Activated CD4-positive, alpha-beta T cell treated with anti-CD3 and anti-CD28 coated beads for 4 hours (primary cell): ENCODE results near the gene CCNH.

Experiments
- DNase-seq, 2 donors: peaks; one replicate each; pipeline ENCODE4 v3.0.0-alpha.2; 2020

The CCNH gene

DNA sequence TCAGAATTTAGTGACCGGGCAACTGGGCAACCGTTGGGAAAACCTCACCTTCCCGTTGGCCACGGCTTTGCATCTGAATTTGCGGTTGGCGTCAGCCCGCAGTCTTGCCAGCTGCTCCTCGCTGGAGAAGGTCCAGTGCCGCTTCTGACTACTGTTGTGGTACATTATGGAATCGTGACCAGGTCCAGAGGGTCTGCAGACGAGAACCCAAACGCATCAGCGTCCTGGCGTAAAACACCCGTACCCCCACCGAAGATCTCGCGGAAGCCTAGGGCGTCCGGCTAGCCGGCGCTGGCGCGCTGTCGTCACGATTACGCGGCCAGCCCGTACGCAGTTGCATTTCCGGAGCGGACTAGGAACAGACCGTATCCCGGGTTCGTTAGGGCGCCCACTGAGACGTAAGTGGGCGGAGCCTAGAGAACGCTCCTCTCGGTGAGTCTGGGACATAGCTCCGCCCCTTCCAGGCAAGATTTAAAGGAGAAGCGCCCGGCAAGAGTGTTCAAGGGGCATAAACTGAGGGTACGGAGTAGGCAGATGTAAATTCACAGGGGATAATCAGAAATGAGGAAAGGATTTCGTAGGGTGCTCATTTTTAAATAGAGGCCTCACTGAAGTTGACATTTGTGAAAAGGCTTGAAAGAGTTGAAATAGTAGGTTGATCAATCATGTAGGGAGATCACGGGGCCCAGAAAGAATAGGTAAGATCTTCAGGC is at the start of gene CCNH:
Gene CCNH (minus strand): TSS at position 301 of the 713 bp plus-strand sequence. CDS start 136 bp downstream, at position 165.
- peak; percentile 96 for DNase-seq

DNA sequence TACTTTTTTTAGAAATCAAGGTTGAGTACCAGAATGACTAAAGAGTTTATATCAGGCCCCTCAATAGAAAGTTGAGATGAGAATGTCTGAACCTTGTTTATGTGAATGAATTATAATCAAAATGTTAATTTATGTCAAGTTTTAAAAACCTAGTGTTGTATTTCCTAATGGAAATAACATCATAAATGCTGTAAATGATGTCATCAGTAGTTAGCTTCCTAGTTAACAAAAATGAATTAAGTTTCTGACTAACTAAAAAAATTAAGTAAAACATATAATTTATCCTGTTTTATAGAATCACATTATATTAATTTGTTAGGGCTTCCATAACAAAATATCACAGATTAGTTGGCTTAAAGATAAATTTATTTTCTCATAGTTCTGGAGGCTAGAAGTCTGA is 45.0 kb upstream of the CCNH start:
- DNase-seq: no peak

DNA sequence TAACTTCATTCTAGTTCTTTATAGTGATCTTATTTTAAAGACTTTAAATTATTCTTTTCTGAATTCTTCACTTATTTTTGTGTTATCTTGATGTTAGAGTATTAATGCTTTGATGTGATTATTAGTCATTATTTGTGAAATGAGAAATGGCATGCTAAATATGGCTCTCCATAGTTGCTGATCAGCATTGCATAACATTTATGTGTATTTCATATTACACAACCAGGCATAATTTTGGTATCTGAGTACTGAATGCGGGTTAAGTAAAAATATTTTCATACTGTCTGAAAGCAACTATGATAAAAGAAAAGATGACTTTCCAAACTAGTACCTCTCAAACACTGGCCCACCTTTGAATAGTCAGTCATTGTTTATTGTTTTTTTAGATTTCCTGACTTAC is 41.1 kb upstream of the CCNH start:
- DNase-seq: no peak

DNA sequence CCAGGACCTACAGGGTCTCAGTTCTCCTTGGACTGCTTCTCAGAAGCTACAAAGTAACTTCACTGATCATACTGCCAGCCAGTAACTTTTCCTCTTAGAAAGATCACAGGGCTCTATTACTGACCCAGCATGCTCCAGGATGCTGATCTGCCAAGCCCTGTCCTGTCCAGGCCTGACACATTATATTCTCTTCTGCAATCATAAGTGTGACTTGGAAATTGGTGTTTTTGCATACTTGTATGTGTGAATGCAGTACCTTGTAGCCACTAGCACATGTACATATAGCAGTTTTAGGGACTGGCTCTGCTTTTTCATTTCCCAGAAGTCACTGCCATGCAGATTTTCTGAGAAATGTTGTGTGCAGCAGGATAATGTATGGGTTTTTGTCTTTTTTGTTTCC is 40.1 kb upstream of the CCNH start:
- DNase-seq: no peak

DNA sequence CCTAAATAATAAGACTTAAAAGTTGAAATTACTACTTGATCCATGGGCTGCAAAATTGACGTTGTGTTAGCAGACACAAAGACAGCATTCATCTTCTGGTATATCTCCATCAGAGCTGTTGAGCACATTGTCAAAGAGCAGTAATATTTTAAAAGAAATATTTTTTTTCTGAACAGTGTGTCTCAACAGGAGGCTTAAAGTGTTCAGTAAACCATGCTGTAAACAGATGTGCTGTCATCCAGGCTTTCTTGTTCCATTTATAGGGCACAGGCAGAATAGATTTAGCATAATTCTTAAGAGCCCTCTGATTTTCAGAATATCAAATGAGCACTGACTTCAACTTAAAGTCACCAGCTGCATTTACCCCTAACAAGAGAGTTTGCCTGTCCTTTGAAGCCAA is 29.7 kb upstream of the CCNH start:
- no peak for DNase-seq

DNA sequence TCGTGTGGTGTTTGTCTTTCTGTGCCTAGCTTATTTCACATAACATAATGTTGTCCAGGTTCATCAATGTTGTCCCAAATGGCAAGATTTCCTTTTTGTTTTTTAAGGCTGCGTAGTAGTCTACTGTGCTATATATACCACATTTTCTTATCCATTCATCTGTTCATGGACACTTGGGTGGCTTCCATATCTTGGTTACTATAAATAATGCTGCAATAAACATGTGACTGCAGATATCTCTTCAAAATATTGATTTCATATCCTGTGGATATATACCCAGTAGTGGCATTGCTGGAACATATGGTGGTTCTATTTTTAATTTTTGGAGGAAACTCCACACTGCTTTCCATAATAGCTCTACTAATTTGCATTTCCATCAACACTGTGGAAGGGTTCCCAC is 25.5 kb upstream of the CCNH start:
- DNase-seq: no peak

DNA sequence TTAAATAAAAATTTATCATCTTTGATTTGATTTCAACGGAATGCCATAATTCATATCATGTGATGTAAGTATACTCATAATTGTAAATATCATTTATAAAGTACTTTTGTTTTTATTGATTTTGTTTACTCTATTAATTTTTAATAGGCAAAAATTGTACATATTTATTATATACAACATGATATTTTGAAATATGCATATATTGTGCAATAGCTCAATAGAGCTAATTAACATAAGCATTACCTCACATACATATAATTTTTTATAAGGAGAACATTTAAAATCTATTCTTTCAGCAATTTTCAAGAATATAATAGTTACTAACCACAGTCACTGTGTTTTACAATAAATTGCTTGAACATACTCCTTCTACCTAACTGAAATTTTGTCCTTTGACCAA is 25.0 kb upstream of the CCNH start:
- no peak for DNase-seq

DNA sequence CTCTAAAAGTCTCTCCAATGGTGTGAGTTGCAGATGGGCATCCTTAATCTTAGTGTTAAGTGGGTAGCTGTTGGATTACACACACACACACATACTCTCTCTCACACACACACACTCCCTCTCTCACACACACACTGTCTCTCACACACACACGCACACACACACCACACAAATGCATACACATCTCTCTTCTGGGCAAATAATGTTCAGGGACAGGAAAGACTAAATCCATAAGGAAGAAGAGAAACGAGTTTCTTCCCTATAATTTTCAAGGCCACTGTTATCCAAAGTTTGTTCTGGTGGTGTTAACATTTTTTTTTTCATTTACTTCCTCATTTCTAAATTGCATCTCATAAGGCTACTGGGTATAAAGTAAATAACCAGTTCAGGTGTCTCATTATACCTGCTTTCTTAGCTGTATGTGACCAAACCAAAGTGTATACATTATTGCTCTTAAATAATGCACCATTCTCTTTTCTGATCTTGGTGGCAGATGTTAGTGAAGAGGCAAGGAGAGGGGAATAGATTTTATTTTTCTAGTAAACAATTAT is 22.5 kb upstream of the CCNH start:
- no peak for DNase-seq

DNA sequence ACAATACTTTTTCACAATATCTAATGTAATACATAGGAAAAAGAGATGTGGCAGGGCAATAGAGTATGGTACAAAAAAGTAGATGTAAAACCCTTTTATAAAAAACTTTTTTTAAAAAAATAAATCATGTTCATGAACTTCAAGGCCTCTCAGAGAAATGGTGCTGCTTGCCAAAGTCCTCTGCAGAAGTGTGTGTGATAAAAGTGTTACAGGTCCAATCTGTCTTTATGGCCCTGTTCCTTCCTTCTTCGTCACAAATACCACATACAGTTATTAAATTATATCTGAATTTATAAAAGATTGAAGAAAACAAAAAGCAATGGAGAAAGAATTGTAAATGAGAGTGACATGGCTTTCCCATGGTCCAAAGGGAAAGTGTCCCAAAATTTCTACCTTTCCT is 21.7 kb upstream of the CCNH start:
- DNase-seq: no peak

DNA sequence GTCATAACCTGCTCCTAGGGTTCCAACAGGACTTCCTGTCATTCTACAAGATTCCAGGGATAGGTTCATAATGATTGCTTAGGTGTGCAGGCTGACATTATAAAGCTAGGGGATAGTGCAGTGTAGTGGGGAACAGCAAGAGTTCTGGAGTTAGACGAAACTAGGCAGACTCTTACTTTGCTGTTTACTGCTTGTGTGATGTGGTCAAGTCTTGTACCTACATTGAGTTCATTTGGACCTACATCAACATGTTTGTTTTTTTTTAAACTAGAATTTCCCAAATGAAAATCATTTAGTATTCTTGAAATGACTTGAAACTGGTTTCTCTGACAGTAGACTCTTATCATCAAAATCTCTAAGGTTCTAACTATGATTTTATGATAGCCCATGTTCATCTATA is 21.2 kb upstream of the CCNH start:
- no peak for DNase-seq

DNA sequence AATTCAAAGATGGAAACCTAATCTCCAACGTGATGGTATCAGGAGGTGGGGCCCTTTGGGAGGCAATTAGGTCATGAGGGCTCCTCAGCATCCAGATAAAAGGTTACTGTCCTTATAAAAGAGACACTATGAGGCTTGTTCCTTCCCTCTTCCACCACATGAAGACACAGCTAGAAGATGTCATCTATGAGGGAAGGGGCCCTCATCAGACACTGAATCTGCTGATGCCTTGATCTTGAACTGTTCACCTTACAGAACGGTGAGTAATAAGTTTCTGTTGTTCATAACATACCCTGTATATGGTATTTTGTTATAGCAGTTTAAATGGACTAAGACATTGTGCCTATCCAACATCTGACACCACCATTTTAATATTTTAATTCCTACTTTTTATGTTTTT is 19.7 kb upstream of the CCNH start:
- no peak for DNase-seq

DNA sequence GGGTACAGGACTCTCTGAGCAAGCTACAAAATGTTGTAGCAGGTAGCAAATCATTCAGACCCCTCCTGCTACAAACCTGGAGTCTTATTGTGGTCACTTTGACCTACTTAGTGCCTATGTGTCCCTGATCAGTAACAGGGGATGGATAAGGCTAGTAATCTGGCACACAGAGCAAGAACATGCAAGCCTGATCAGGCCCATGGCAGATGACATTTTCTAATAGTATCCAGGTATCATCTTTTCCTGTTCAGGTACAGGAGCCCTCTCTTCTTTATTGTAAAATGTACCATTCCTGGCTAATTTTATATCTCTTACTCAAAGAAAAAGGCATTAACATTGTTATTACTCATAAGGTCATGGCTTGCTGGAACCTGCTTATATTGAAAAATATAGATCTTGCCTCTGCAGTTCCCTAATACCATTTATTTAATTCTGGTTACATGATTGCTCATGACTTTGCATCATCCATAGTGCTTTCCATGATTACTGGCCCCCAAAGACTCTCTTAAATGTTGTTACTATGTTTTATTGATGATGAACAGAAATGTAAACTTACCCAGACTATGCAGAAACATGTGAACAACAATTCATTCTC is 18.2 kb upstream of the CCNH start:
- DNase-seq: no peak

DNA sequence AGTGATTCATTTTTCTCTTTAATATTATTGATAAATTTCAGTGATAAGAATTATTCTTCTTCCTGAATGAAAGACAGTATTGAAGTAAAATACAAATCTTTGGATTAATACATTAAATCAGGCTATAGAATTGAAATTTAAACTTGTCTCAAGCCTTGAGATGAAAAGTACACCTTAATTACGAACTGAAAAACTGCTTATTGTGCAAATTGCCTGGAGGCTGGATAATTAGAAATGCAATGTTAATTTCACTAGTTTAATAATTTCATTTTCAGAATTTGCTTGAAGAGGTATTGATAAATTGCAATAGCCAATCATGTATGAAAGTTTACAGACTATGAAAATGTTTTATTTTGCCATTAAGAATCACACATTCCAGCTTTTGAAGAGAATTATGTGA is 11.0 kb upstream of the CCNH start:
- DNase-seq: no peak

DNA sequence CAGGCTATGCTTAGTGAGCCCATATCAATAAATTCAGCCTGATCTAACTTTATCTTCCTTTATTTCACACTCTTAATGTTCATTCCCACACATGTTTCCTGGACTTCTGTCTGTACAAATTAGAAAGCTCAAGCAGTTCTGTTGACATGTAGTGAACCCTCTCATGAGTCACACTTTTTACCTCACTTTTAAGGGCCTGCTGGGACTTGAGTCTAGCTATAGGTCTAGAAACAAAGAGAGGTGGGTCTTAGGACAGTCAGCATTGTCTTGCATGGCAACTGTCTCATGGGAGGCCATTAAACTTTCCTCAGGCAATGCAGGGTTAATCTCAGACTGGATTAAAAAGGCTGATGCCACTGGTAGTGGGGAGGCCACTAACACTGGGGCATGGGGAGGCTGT is 8.6 kb upstream of the CCNH start:
- no peak for DNase-seq

DNA sequence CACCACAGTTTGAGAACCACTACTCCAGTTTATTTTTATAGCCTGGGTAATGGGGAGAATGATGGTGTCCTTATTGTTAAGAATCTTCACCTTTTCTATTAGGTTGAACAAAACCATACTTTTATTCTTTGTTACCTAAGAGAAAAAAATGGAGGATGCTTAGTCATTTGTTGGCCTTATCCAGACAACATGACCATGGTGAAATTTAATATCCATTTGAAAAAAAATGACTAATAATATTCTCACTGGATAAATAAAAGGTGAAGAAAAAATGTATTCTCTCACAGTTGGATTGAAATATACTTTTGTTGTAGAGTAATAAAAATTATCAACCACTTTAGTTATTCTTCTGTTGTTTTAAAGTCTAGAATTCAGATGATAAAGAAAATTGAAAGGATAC is 5.8 kb upstream of the CCNH start:
- DNase-seq: no peak

DNA sequence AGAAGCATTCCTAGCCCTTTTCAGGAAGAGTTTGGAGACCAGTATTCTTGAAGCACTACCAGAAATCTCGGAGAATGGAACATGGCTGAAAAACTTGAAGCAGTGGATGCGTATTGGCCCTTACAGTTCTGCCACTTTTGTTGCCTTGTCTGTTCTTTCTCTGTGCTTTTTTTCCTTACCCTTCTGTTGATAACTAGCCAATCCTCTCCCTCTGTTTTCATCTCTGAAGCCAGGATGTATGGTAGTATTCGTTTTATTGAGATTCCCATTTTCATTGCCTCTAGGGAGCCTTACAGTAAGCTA is 564 bp upstream of the CCNH start:
- no peak for DNase-seq

DNA sequence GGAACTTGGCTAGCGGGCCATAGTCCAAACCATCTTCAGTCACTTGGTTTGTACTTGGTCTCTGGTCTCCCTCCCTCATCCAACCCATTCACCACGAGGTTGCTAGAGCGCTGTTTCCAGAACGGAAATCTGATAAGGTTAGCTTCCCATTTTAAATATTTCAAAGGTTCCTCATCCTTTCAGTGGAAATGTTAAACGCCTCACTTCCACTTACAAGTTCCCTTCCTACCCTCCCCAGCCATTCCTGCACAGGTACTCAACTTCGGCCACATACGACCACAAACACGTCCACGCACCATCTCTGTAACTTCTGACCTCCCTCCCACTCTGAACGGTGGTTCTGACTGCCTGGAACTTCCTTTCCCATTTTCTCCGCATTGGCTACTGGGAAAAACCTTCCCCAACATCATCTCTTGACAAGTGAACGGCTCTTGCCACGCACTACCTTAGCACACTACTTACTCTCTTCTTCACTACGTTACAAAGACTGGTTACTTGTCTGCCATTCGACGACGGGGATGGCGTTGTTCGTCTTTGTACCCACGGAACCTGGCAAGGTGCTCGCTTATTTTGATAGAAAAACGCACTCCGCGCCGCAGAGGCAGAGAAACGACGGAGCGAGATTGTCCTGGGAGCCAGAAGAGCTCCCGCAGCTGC is 629 bp downstream of the CCNH start:
- DNase-seq: peak; percentile 35 to 38

DNA sequence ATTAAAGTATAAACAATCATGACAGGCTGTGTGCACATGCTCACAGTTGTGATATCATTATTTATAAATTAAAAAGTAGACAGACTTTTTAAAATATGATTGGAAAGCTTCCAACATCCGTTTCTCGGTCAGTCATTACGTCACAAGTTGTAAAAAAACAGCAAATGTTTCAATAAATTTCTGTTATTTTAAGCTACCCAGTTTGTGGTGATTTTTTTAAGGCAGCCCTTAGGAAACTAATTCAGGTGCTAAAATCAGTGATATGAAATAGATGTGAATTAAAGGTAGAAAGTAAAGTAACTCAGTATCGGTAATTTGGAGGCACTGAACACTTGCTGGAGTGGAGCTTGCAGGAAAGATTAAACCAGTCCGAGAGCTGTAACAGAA is 1.2 kb downstream of the CCNH start:
- no peak for DNase-seq

DNA sequence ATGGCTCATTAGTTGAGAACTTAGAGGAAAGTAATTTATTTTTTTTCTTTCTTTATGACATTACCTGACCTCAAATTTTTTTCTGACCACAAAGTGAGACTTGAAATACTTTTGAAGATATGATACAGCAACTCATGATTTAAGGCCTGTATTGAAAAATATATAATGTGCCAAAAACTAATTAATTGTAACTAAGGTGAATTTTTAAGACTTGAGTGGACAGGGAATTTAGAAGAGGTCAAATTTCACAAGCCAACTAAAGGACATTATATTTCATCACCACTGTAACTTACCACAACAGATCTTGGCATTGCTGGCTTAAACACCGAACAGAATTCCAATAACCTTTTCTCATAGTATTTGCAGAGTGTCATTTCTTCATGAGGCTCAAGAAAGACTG is 1.8 kb downstream of the CCNH start:
- DNase-seq: no peak

DNA sequence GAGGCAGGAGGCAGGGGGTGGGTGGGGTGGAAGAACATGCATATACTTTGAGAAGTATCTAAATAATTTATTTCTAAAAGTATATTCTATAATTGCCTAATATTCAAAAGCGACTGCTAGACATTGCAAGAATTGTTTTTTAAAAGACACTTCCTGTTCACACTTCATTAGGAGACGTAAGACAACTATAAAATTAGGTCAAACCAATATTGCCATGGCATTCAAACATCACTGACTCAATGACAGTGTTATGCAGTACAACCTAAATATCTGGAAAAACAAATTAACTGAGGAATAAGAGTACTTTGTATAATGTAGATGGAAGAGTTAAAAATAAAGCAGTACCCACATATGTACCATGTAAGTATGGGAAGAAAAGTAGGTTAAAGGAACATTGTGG is 4.5 kb downstream of the CCNH start:
- no peak for DNase-seq

DNA sequence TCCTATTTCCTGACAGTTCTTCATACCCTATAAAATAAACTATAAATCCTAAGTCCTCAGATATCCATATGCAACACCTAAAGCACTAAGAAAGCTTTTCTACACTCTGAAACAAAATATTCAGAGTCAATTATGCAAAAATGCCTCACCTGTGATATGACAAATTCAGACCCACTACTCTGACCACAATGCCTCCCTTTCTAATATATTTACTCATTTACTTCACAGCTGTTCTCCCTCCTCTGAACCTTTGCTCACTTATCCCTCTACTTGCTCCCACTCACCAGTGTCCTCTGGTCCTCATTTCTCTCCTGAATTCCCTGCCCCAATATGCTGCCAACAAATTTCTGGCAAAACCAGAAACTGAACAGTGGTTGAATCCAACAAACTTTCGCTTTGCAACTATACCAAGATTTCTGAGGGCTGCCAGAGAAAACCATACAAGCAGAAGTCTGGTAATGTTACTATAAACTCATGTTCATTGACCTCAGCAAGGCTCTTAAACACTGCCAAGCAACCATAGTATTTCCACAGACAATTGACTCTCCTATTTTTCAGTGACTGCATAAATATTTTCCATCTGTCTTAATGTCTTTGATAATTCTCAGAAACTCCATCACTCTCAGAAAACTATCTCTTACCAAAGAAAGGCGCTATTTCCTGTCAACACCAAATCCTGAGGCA is 7.1 kb downstream of the CCNH start:
- no peak for DNase-seq

DNA sequence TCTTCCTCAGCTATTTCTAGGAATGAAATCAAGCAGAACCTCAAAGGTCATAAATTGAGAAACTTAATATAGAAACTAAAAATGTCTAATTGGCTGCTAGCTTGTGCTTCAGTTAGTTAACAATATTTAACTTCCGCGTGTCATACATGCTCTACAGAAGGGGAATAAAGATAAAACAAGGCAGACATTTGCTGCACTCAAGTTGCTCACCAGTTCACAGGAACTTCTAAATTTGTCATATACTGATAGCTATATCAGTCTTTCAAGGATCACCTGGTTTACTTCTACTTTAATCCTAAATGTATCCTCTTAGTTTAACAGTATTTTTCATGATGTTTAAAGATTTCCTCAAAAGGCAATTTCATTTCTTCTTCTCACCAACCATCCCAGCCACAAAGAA is 8.4 kb downstream of the CCNH start:
- no peak for DNase-seq

DNA sequence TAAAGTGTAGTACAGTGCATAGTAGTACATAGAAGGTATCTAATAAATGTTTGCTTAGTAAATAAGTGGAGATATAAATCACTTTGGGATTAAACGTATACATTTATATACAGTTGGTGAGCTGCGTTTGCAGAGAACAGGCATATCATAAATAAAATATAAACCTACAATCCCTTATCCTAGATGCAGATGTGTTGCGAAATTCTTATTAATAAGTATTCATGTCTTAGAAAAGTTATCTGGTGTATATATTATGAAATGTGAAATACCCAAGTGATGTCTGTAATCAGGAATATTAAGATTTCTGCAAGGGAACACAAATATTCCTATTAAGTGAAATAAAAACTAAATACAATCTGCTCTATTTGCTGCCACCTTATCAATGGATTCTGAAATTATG is 8.8 kb downstream of the CCNH start:
- no peak for DNase-seq

DNA sequence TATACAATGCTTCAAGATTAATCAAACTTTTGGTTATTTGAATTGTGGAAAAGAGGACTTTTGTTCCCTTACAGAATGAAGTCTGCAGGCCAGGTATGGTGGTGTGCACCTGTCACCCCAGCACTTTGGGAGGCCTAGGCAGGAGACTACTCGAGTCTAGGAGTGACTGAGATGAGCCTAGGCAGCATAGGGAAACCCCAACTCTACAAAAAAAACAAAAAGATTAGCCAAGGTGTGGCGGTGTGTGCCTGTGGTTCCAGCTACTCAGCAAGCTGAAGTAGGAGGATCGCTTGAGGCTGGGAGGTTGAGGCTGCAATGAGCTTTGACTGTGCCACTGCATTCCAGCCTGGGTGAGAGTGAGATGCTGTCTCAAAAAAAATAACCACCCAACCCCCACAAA is 9.3 kb downstream of the CCNH start:
- DNase-seq: no peak
